Epithelial cell of proximal tubule (primary cell): Measurements from ENCODE around the gene FKBP3. TPM values are rescaled to one million over a fixed set of nuclear protein-coding genes. Genes with fewer than 3 reads are reported as not detected.

Source experiments
- DNase-seq: peaks from one replicate; pipeline ENCODE4 v3.0.0-alpha.2; 2011; ENCODE audit warnings: low read depth
- H3K4me3 ChIP-seq: 2 replicates; pipeline ENCODE4 v1.5.1; 2011; ENCODE audit warnings: low read depth, mild to moderate bottlenecking, low read length
- CTCF ChIP-seq: conservative IDR thresholded peaks from 2 replicates; pipeline ENCODE4 v1.5.1; 2012; ENCODE audit warnings: low read depth, mild to moderate bottlenecking, low read length
- total RNA-seq: library from RNA; depleted of rRNA; stranded (reverse); fragments of >200 nt; gene quantifications from 2 replicates; pipeline ENCODE4 v1.2.3, GENCODE V29; 2015

FKBP3 gene
- total RNA-seq, 1 donor from 2014 or later: 74.9 TPM

- no peak for TF ChIP-seq CTCF
Observed at GRCh38 chr14:45066667-45067066, 67.6 kb downstream of the FKBP3 start.

GRCh38 chr14:45065956-45066355, 68.3 kb downstream of the FKBP3 start:
- no peak for TF ChIP-seq CTCF
- DNase-seq: no peak
- no peak overlapping the region for H3K4me3 ChIP-seq

More at GRCh38 chr14:45066667-45067066, 67.6 kb downstream of the FKBP3 start:
- H3K4me3 ChIP-seq: no peak overlapping the region
- DNase-seq: no peak

Other genes with a start within 250 kb of the FKBP3 start
- 3.7 and 5.0 TPM in 2 replicates for gene KLHL28, start 172.5 kb downstream of the FKBP3 start, total RNA-seq
- 4.2 and 4.6 TPM in 2 replicates for gene TOGARAM1, start 172.3 kb downstream of the FKBP3 start, total RNA-seq
- 12.7 and 16.4 TPM in 2 replicates for gene PRPF39, start 50.4 kb downstream of the FKBP3 start, total RNA-seq
- gene FANCM, start 1.4 kb upstream of the FKBP3 start, total RNA-seq: 3.9 and 11.7 TPM in 2 replicates
- gene MIS18BP1, start 118.7 kb upstream of the FKBP3 start, total RNA-seq: 26.8 and 27.1 TPM in 2 replicates